Activated T-cell treated with anti-CD3 and anti-CD28 coated beads for 24 hours (primary cell): Measurements from ENCODE around the gene ARAP3.
A peak's percentile ranks its signal among the peaks of the same experiment; 100 is the strongest.

Source experiments
- DNase-seq: peaks from one replicate; pipeline ENCODE4 v3.0.0-alpha.2; 2020; ENCODE audit warnings: low read depth

Gene ARAP3

GRCh38 chr5:141672071-141672840, 9.8 kb downstream of the ARAP3 start:
- no peak for DNase-seq

GRCh38 chr5:141669520-141669919, 12.5 kb downstream of the ARAP3 start:
- no peak for DNase-seq

DNA sequence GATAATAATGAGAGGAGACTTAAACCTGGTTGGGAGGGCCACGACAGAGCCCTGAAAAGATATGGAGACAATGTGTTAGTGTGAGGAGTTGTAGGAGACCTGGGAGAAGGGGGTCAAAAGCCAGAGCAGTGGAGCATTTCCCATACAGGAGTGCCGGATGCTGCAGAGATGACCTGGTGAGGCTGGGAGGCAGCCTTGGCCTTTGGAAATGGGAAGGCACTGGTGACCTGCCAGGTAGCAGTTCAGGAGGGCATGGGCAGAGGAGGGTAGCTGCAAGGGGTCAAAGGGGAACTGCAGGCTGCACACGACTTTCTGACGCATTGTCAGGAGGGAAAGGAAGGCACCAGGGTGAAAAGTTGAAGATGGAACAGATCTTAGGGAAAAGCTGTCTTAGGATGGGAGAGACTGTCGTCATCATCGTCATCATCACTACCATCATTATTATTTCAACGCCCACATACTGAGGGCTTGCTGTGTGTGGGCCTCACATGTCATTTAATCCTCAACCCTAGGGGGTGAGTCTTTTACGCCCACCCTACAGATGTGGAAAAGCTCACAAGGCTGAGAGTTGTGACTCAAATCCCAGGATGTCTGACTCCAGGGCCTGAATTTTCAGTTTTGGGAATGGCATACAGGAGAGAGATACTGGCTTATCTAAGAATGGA, 13.3 kb downstream of the ARAP3 start:
- DNase-seq: no peak

DNA sequence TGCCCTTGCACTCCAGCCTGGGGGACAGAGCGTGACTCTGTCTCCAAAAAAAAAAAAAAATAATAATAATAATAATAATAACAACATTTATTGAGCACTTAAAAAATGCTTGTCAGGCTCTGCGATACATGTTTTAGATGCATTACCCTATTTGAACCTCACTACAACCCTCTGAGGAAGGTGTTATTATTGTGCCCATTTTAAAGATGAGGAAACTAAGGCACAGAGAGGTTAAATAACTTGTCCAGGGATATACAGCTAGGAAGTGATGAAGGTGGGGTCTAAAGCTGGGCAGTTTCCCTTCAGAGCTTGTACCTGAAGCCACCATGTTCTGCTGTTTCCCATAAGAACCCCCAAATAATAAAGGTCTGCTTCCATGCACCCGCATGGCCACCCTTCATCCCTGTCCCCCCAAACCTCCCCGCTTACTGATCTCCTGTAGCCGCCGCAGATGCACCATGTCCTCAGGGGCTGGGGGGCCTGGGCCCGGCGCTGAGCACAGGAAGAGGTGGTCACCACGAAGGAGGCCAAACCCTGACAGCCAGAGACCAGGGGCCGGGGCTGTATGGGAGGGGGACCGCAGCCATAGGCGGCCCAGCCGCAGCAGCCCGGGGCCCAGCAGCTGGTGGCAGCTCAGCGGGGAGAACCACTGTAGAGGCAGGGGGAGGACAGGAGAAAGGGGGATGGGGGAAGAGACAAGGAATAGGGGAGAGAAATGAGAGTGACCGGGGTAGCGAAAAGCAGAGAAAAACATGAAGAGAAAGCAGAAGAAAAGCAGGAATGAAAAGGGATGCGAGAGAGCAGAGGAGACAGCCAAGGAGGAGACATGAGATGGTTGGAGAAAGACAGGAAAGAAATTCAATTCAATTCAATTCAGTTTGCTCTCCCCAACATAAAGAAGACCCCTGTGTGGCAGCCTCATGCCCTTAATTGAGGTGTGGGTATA, 15.8 kb downstream of the ARAP3 start:
- no peak for DNase-seq

- peak; percentile 65 for DNase-seq
Measured at GRCh38 chr5:141664733-141665461, 17.1 kb downstream of the ARAP3 start.

GRCh38 chr5:141663506-141663905, 18.5 kb downstream of the ARAP3 start:
- DNase-seq: no peak

- DNase-seq: no peak
Measured at GRCh38 chr5:141662028-141662427, 20.0 kb downstream of the ARAP3 start.

- no peak for DNase-seq
Measured at GRCh38 chr5:141657937-141658545, 24.0 kb downstream of the ARAP3 start.

GRCh38 chr5:141657404-141657803, 24.6 kb downstream of the ARAP3 start:
- DNase-seq: no peak

- no peak for DNase-seq
Measured at GRCh38 chr5:141656396-141656795, 25.6 kb downstream of the ARAP3 start.

DNA sequence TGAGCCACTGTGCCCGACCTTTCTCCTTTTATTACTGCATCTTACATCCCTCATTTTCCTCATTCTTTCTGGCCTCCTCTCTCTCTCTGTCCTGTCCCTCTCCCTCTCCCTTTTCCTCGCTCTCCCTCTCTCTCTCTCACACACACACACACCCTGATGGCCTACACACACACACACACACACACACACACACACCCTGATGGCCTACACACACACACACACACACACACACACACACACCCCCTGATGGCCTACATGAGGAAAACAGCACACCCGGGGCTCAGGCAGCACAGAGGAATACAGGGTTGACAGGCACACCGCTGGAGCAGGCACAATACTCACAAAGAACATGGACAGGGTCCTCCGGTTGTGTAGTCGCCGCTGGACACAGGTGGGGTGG, 27.0 kb downstream of the ARAP3 start:
- no peak for DNase-seq

GRCh38 chr5:141654298-141654697, 27.7 kb downstream of the ARAP3 start:
- DNase-seq: no peak

GRCh38 chr5:141651728-141652105, 30.3 kb downstream of the ARAP3 start:
- DNase-seq: no peak

DNA sequence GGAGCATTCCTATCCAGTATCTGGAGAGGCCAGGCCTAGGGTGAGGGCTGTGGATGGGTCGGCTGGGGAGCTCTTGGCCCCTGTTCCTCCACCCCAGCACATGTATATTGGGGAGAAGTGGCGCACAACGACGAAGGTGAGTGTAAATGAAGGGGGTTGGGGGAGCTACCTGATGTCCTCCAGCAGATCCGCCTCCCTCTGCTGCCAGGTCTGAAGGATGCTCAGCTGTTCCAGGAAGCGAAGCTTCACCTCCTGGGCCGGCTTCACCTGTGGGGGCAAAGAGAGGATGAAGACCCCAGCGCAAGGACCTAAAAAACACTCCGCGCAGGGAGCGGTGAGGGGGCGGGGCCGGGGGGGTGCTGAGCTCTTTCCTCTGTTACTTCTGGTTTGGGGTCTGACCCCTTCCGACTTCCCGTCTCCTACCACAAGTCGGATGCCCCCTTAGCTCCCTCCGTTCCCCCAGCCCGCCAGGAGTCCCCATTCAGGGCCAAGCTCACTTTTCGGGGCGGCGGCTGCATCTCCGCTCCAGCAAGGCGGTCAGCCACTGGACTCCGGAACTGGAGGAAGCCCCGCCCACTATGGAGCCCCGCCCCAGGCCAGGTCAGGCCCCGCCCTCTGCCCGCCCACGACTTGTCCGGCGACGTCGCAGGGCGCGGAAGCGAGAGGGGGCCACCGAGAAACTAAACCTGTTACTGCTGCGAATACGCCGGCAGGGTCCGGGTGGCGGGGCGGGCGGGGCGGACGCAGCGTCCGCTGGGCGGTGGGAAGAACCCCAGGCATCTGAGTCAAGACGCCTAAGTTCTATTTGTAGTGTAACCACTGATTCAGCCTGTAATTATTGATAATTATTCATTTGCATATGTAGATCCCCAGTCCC, 30.9 kb downstream of the ARAP3 start, which contains the start of gene FCHSD1:
FCHSD1 (minus strand) TSS at position 568 of the 877 bp plus-strand sequence; CDS start at position 518, 50 bp downstream.
- peak; percentile 75 for DNase-seq

DNA sequence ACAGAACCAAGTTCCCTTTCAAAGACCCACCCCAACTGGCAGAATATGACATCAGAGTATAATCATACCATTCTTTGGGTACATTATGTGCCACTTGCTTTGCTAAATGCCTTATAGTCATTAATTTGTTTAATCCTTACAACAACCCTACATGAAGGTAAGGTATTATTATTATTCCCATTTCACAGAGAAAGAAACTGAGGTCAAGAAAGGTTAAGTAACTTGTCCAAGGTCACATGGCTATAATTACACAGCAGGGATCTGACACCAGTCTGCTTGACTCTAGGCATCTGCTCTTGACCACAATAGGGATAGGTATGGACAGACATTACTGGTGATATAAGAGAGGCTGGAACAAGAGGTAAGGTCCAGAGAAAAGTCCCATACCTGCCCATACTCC, 32.1 kb downstream of the ARAP3 start:
- no peak for DNase-seq

DNA sequence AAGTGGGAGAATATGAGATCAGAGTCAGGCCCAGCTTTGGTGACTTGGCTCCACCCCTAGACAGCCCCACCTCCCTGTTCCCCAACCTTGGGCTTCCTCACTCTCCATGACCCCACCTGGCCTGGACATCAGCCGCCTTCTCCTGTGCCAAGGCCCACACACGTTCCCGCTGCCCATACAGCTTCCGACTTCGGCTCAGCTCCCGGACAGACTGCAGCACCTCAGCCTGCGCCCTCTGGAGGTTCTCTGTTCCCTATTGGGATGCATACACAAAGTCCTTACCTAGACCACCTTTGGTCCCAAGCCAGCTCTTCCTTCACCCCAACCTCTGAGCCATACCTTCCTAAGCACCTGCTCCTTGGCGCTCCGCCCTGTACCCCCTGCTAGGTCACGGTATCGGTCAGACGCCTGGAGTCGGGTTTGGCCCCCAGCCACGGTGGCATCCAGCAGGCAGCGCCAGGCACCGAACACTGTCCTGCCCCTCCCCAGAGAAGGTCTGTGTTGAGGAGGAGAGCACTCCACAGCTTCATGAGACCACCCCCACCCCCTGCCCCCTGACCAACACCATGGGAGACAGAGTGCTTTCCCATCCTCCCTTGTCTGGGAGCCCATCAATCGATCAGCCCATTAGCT, 32.9 kb downstream of the ARAP3 start:
- no peak for DNase-seq

GRCh38 chr5:141647851-141648250, 34.2 kb downstream of the ARAP3 start:
- no peak for DNase-seq

GRCh38 chr5:141647242-141647641, 34.8 kb downstream of the ARAP3 start:
- no peak for DNase-seq

DNA sequence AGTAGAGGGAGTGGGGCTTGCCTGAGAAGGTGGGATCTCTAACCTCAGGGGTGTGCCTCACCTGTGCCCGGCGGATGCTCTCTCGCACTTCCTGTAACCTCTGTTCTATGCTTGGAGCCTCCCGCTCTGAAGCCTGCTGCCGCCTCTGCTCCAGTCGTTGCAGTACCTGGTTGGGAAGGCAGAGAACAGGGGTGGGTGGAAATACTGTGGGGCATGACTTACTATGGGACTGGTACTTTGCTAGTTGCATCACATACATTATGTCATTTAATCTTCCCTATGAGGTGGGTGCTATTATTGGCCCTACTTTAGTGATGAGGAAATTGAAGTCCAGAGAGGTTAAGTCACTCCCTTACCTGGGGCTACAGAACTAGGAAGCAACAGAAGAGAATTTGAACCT, 36.0 kb downstream of the ARAP3 start:
- no peak for DNase-seq
